Measurements from ENCODE around the gene WDR47. TPM values are rescaled to one million over a fixed set of nuclear protein-coding genes. Genes with fewer than 3 reads are reported as not detected.

The WDR47 gene
- total RNA-seq, 1 experiment from 2014 or later = 6.6 TPM

DNA sequence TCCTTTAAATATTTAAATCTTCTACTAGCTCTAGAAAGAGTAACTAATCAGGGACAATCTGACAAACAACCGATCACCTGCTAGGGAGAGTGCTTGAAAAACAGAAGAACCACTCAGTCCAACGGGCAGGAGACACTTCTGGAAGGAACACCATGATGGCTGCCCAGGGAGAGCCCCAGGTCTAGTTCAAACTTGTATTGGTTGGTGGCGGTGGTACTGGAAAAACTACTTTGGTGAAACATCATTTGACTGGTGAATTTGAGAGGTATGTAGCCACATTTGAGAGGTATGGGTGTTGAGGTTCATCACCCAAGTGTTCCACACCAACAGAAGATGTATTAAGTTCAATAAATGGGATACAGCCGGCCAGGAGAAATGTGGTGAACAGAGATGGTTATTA is 4.8 kb upstream of the WDR47 start:
- no peaks in the 10 kb centered on the region for H3K79me2 ChIP-seq (ENCODE audit: insufficient read depth, low read length)
- H3K4me2 ChIP-seq (ENCODE audit: insufficient read depth, insufficient read length, low read length) = no peak overlapping the region
- no peak overlapping the region for H3T11ph ChIP-seq (ENCODE audit: low read length)
- H3K9me3 Mint-ChIP-seq = no peaks in the 10 kb centered on the region
- H2BK120ac ChIP-seq (ENCODE audit: low read depth, low read length, poor library complexity, severe bottlenecking) = no peak overlapping the region
- H3K56ac ChIP-seq (ENCODE audit: insufficient read length, low read depth, low read length) = no peak overlapping the region
- H3K9ac ChIP-seq (ENCODE audit: extremely low read depth, insufficient read length, low read length) = no peak overlapping the region
- H4K5ac ChIP-seq (ENCODE audit: insufficient read length, low read depth, low read length) = no peak overlapping the region
- H3K4me1 ChIP-seq (ENCODE audit: insufficient read depth, low read length) = no peaks in the 10 kb centered on the region
- H3K27ac Mint-ChIP-seq = no peak overlapping the region
- no peak overlapping the region for H2BK20ac ChIP-seq (ENCODE audit: low read depth, low read length, poor library complexity, severe bottlenecking)
- no peaks in the 10 kb centered on the region for H3K79me1 ChIP-seq (ENCODE audit: insufficient read depth, low read depth, low read length, poor library complexity, severe bottlenecking)
- no peak overlapping the region for H4K91ac ChIP-seq (ENCODE audit: insufficient read length, low read depth, low read length)
- H3K27me3 ChIP-seq (ENCODE audit: insufficient read depth, low read length) = no peaks in the 10 kb centered on the region
- no peaks in the 10 kb centered on the region for H4K20me1 ChIP-seq (ENCODE audit: control insufficient read depth, insufficient read depth, insufficient read length)
- WGBS (ENCODE audit: extremely low coverage, insufficient read length, low lambda C conversion rate) = no CpG with 5 or more reads among the region's 4 CpGs
- H2AK5ac ChIP-seq (ENCODE audit: insufficient read length, low read length) = no peak overlapping the region
- H3K18ac ChIP-seq (ENCODE audit: insufficient read length, low read depth, low read length) = no peak overlapping the region
- no peak overlapping the region for H3K14ac ChIP-seq (ENCODE audit: insufficient read depth, low read length)
- H3K9me3 ChIP-seq (ENCODE audit: control insufficient read depth, low read depth, low read length) = no peaks in the 10 kb centered on the region
- no peak overlapping the region for H4K8ac ChIP-seq (replicated peaks; ENCODE audit: insufficient read length, low read depth, low read length)
- no peak overlapping the region for H2BK15ac ChIP-seq (ENCODE audit: low read depth, low read length)
- peaks cover 3 to 4% of the 10 kb centered on the region in 2 experiments; a peak in 1 of 4 replicates for H3K4me1 Mint-ChIP-seq
- no peak overlapping the region for H3K27ac ChIP-seq (ENCODE audit: insufficient read length, low read depth, low read length)
- H2AFZ ChIP-seq (ENCODE audit: low read length) = no peak overlapping the region
- H3K4me3 Mint-ChIP-seq = no peak overlapping the region; a peak in 1 of 5 replicates
- peaks cover under 1% of the 10 kb centered on the region for H3K23me2 ChIP-seq (ENCODE audit: insufficient read length, low read depth, low read length, poor library complexity, severe bottlenecking)
- TF ChIP-seq, protein P1, sequence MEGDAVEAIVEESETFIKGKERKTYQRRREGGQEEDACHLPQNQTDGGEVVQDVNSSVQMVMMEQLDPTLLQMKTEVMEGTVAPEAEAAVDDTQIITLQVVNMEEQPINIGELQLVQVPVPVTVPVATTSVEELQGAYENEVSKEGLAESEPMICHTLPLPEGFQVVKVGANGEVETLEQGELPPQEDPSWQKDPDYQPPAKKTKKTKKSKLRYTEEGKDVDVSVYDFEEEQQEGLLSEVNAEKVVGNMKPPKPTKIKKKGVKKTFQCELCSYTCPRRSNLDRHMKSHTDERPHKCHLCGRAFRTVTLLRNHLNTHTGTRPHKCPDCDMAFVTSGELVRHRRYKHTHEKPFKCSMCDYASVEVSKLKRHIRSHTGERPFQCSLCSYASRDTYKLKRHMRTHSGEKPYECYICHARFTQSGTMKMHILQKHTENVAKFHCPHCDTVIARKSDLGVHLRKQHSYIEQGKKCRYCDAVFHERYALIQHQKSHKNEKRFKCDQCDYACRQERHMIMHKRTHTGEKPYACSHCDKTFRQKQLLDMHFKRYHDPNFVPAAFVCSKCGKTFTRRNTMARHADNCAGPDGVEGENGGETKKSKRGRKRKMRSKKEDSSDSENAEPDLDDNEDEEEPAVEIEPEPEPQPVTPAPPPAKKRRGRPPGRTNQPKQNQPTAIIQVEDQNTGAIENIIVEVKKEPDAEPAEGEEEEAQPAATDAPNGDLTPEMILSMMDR (conservative IDR thresholded peaks at IDR 0.05) = no peak
- no peak overlapping the region for H3K23ac ChIP-seq (ENCODE audit: insufficient read length, low read depth, low read length)
- no peaks in the 10 kb centered on the region for H3K36me3 Mint-ChIP-seq (ENCODE audit: insufficient read depth in 1 of 3, low read depth in 3 of 3)
- H2BK12ac ChIP-seq (ENCODE audit: insufficient read length, low read depth, low read length) = no peak overlapping the region
- H3K4ac ChIP-seq (ENCODE audit: low read depth, low read length) = no peak overlapping the region
- DNase-seq = no peak
- no peak overlapping the region for H2BK5ac ChIP-seq (ENCODE audit: insufficient read length, low read length)
- H3K27me3 Mint-ChIP-seq (ENCODE audit: low read depth) = peaks cover 3% of the 10 kb centered on the region; the same call in 1 of the 2 replicates
